GM19023 (cell line): ENCODE measurements around the gene GTPBP1.

Experiments
- ATAC-seq: cut with Tn5 transposase; IDR thresholded peaks from one replicate; pipeline ENCODE4 v1.9.1; 2021; ENCODE audit warnings: mild to moderate bottlenecking, moderate library complexity; ENCODE audit not compliant: unreplicated experiment

The GTPBP1 gene

DNA sequence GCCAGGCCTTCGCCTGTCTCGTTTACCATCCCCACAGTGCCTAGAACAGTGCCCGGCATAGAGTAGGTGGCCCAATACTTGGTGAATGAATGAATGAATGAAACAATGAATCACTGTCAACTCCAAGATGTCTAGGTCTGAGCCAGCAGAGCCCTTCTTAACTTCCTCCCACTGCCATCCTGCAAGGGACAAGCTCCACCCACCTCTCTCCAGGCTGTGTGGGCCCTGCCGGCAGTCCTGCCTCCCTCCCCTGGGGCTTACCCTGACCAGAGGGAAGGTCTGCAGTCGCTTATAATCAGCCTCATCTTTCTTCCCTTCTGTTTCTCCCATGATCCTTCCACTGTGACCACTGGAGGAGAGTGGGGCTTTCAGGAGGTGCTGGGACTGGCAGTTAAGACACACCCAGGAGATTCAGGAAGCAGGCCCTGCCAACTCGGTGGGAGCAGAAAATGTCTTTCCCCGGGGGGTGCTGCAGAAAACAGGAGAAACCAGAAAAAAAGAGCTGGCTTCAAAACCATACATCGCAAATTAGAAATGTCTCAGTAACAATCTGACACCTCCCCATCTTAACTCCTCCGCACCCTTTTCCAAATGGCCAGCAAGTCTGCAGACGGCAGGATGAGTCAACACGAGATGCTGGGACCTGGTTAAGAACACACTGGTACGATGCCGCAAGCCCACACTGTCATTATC, 76.8 kb downstream of the GTPBP1 start:
- ATAC-seq, result no peak
